Activated T-cell treated with anti-CD3 and anti-CD28 coated beads, Interleukin-2, amount 50 U/mL, for 4 hours (primary cell): Measurements from ENCODE around the gene GJA10. TPM values are rescaled to one million over a fixed set of nuclear protein-coding genes. Genes with fewer than 3 reads are reported as not detected.
"Not testable (repeated sequence)": the region's sequence is repeated elsewhere in the genome, so short reads cannot be mapped to it uniquely, and the experiment has no call there.

ENCODE experiments used
- ATAC-seq, 2 donors: fragments of 200-7000 bp; cut with Tn5 transposase; one replicate each; pipeline ENCODE4 v1.10.0; 2021
- DNase-seq: peaks from one replicate; pipeline ENCODE4 v3.0.0-alpha.2; 2020
- H3K27me3 Mint-ChIP-seq: one replicate; pipeline ENCODE4 v1.8.0; 2021; ENCODE audit warnings: low read depth, mixed read lengths
- H3K36me3 Mint-ChIP-seq: one replicate; pipeline ENCODE4 v1.8.0; 2022; ENCODE audit warnings: mixed read lengths; ENCODE audit not compliant: insufficient read depth
- H3K4me1 Mint-ChIP-seq: one replicate; pipeline ENCODE4 v1.8.0; 2021; ENCODE audit warnings: low read depth, mixed read lengths
- H3K4me3 Mint-ChIP-seq: one replicate; pipeline ENCODE4 v1.8.0; 2021; ENCODE audit warnings: mild to moderate bottlenecking, moderate library complexity, mixed read lengths
- H3K9me3 Mint-ChIP-seq: one replicate; pipeline ENCODE4 v1.8.0; 2021; ENCODE audit warnings: mixed read lengths
- total RNA-seq, 3 donors: library from RNA; stranded (reverse); gene quantifications; one replicate each; pipeline ENCODE4 v1.2.1, GENCODE V29; 2021

Gene GJA10
- total RNA-seq, 3 donors from 2014 or later = not detected

DNA sequence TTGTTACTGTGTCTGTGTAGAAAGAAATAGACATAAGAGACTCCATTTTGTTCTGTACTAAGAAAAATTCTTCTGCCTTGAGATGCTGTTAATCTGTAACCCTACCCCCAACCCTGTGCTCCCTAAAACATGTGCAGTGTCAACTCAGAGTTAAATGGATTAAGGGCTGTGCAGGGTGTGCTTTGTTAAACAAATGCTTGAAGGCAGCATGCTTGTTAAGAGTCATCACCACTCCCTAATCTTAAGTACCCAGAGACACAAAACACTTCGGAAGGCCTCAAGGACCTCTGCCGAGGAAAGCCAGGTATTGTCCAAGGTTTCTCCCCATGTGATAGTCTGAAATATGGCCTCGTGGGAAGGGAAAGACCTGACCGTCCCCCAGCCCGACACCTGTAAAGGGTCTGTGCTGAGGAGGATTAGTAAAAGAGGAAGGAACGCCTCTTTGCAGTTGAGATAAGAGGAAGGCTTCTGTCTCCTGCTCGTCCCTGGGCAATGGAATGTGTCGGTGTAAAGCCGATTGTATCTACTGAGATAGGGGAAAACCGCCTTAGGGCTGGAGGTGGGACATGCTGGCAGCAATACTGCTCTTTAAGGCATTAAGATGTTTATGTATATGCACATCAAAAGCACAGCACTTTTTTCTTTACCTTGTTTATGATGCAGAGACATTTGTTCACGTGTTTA is 3.3 kb upstream of the GJA10 start:
- H3K9me3 Mint-ChIP-seq, ATAC-seq, H3K4me3 Mint-ChIP-seq, H3K36me3 Mint-ChIP-seq, DNase-seq, H3K4me1 Mint-ChIP-seq: not testable (repeated sequence)
- peaks cover 38% of the 10 kb centered on the region for H3K27me3 Mint-ChIP-seq

DNA sequence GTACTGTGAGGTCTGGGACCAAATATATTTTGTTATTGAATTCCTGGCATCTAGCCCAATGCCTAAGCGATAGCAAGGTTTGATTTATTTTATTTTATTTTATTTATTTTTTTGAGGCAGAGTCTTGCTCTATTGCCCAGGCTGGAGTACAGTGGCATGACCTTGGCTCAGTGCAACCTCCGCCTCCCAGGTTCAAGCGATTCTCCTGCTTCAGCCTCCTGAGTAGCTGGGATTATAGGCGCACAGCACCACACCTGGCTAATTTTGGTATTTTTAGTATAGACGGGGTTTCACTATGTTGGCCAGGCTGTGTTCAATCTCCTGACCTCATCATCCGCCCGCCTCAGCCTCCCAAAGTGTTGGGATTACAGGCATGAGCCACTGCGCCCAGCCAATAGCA is 1.7 kb upstream of the GJA10 start:
- not testable (repeated sequence) for H3K36me3 Mint-ChIP-seq, DNase-seq, ATAC-seq, H3K9me3 Mint-ChIP-seq, H3K4me3 Mint-ChIP-seq, H3K4me1 Mint-ChIP-seq
- H3K27me3 Mint-ChIP-seq = peaks cover 43% of the 10 kb centered on the region

- Mint-ChIP-seq H3K9me3 (no peaks in the 10 kb centered on the region), H3K36me3 (no peaks in the 10 kb centered on the region), H3K27me3 (peaks cover 42% of the 10 kb centered on the region), H3K4me3 (no peak overlapping the region), H3K4me1 (no peaks in the 10 kb centered on the region)
- DNase-seq = no peak
- no peak for ATAC-seq
Observed at GRCh38 chr6:89895276-89895874, 1.1 kb downstream of the GJA10 start.

DNA sequence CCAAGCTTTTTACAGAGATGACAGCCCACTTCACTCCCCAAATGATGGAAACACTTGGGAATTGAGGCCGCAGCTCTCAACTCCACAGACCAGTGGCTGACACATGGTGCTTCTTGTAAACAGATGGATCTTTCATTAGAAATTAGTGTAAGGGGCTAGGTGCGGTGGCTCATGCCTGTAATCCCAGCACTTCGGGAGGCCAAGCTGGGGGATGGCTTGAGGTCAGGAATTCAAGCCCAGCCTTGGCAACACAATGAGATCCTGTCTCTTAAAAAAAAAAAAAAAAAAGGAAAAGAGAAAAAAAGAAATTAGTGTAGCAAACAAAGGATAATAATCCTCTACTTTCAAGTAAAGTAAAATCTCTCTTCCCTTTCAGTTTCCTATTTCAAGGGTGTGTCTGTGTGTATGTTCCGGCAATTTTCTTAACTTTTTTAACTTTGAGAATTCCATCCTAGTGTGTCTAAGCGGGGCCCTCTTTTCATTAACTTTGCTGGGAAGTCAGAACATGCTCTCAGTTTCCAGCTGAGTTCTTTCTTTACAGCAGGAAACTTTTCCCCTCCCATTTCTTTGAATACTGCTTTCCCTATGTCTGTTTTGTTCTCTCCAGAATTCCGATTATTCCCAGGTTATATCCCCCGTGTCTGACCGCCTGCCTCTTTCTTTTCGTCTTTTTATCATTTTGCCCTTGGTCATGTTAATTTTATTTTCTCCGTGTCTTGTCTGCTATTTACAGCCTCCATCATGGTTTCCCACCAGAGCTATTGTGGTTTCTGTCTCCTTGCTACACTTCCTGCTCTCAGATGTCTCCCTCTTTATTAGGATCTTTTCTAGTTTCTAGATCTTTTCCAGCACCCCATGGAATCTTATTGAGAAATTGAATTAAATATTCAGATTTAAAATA is 16.0 kb downstream of the GJA10 start:
- ATAC-seq, H3K4me3 Mint-ChIP-seq, H3K9me3 Mint-ChIP-seq, H3K4me1 Mint-ChIP-seq, H3K27me3 Mint-ChIP-seq, DNase-seq, H3K36me3 Mint-ChIP-seq: not testable (repeated sequence)

DNA sequence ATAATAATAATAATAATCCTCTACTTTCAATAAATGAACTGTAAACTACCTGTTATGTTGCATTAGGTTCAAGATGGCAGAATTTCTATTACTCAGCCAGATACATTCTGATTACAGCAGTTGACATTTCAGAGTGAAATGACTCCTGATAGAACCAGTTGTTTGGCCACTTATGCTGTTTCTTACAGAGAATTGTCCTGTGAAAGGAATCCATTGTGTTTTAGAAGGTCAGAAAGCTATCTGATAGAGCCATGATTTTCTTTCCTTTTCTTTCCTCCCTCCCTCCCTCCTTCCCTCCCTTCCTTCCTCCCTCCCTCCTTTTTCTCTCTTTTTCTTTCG is 16.6 kb downstream of the GJA10 start:
- ATAC-seq = no peak
- peaks cover 5% of the 10 kb centered on the region for H3K27me3 Mint-ChIP-seq
- H3K4me1 Mint-ChIP-seq = no peaks in the 10 kb centered on the region
- no peak for DNase-seq
- H3K9me3 Mint-ChIP-seq = peaks cover 13% of the 10 kb centered on the region
- no peaks in the 10 kb centered on the region for H3K36me3 Mint-ChIP-seq
- no peak overlapping the region for H3K4me3 Mint-ChIP-seq

- DNase-seq (no peak), ATAC-seq (no peak)
- Mint-ChIP-seq H3K4me1 (no peaks in the 10 kb centered on the region), H3K9me3 (peaks cover 21% of the 10 kb centered on the region), H3K4me3 (no peak overlapping the region), H3K27me3 (no peaks in the 10 kb centered on the region), H3K36me3 (peaks cover 3% of the 10 kb centered on the region)
Observed at GRCh38 chr6:89916136-89916920, 22.1 kb downstream of the GJA10 start.

DNA sequence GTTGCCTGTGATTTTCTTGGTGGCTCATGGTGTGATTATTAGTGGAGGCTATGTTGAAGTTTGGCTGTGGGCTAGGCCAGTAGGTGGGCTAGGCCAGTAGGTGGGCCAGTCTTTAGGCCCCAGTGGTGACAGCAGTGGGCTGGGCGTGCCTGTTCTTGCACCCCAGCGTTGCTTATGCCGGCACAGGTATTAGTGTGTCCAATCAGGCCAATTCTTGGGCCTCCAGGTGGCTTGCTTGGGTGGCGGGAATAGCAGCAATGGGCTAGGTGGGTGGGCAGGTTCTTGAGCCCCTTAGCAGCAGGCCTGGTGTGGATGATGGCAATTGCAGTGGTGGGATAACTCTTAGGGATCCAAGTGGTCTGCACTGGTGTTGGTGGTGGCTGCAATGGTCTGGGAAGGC is 22.9 kb downstream of the GJA10 start:
- Mint-ChIP-seq H3K27me3 (no peaks in the 10 kb centered on the region), H3K4me1 (no peaks in the 10 kb centered on the region), H3K9me3 (peaks cover 21% of the 10 kb centered on the region), H3K36me3 (peaks cover 3% of the 10 kb centered on the region), H3K4me3 (no peak overlapping the region)
- ATAC-seq (no peak), DNase-seq (no peak)

GRCh38 chr6:89917801-89918366 is 23.6 kb downstream of the GJA10 start:
- H3K27me3 Mint-ChIP-seq = peaks cover 2% of the 10 kb centered on the region

DNA sequence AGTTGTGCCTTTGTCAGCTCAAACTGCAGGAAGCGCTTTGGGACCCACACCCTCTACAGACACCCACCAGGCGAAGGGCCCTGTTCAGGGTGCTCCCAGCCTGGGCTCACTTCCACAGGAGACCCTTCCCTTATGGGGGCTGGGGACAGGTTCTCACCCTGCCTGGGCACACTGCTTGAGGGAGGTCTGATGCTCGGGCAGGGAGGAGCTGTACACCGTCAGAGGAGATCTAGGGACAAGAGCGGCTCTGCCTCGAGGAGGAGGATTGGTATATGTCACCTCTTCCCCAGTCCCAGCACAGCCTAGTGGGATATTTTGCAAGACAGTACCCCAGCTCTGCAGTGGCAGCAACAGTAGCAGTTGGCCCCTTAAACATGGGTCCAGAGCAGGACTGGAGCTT is 26.9 kb downstream of the GJA10 start:
- ATAC-seq (no peak), DNase-seq (no peak)
- peaks cover 7% of the 10 kb centered on the region for H3K4me1 Mint-ChIP-seq
- H3K36me3 Mint-ChIP-seq = peaks cover 1% of the 10 kb centered on the region
- H3K27me3 Mint-ChIP-seq = peaks cover 2% of the 10 kb centered on the region
- peaks cover 12% of the 10 kb centered on the region for H3K9me3 Mint-ChIP-seq
- H3K4me3 Mint-ChIP-seq = no peak overlapping the region

More at GRCh38 chr6:89917801-89918366, 23.6 kb downstream of the GJA10 start:
- Mint-ChIP-seq H3K36me3 (peaks cover 3% of the 10 kb centered on the region), H3K4me3 (no peak overlapping the region), H3K9me3 (peaks cover 21% of the 10 kb centered on the region), H3K4me1 (no peaks in the 10 kb centered on the region)
- no peak for ATAC-seq
- no peak for DNase-seq

DNA sequence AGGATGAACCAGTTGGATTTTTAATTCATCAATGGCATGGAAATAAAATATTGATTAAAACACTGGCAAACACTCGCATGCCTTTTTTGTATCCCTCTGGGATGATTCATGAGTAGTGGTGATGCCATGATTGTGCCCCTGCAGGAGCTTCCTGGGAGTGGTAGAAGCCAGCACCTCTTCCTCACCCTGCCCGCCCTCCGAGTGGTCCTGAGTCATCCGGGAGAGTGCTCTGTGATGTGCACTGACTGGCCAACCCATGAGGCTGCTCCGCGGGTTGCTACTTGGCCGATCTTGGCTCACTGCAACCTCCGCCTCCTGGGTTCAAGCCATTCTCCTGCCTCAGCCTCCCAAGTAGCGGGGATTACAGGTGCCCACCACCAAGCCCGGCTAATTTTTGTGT is 27.4 kb downstream of the GJA10 start:
- H3K9me3 Mint-ChIP-seq = peaks cover 7% of the 10 kb centered on the region
- H3K4me1 Mint-ChIP-seq = peaks cover 11% of the 10 kb centered on the region
- H3K27me3 Mint-ChIP-seq = peaks cover 2% of the 10 kb centered on the region
- ATAC-seq = peak in 1 of 2 donors; percentile 14
- H3K4me3 Mint-ChIP-seq = no peak overlapping the region
- H3K36me3 Mint-ChIP-seq = no peaks in the 10 kb centered on the region
- no peak for DNase-seq

DNA sequence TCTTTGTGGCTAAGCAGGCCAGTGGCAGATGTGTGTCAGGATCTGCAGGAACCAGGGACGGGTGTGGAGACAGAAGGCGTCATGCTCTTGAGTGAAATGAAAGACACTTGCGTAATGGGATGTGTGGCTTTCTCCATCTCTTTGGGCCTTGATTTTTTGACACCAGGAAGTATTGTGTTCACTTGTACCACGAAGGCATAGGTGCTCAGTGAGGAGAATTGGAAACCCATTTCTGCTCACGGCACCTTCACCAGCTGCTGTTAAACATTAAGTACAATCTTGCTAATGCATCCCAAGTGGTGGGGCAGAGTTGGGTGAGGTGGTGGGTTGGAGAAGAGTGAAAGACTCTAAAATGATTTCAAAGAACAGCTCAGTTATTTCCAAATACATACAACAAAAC is 30.0 kb downstream of the GJA10 start:
- Mint-ChIP-seq H3K9me3 (no peaks in the 10 kb centered on the region), H3K36me3 (peaks cover 21% of the 10 kb centered on the region), H3K4me1 (peaks cover 35% of the 10 kb centered on the region), H3K27me3 (peaks cover 2% of the 10 kb centered on the region), H3K4me3 (no peak overlapping the region)
- no peak for DNase-seq
- no peak for ATAC-seq

DNA sequence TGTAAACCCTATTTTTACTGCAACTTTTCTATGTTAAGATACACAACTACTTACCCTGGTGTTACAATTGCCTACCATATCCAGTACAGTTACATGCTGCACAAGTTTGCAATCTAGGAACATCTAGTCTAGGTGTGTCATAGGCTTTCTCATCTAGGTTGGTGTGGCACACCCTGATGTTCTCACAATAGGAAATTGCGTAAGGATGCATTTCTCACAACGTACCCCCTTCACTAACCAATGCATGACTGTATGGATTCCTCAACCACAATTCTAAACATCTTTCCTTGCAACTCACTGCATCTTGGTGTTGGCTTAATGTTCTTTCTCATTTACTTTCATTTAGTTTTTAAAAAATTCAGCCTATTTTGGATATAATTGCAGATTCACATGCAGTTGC is 31.6 kb downstream of the GJA10 start:
- H3K27me3 Mint-ChIP-seq = peaks cover 2% of the 10 kb centered on the region
- peaks cover 42% of the 10 kb centered on the region for H3K4me1 Mint-ChIP-seq

GRCh38 chr6:89927264-89927663 is 33.0 kb downstream of the GJA10 start:
- ATAC-seq (no peak), DNase-seq (no peak)
- no peak overlapping the region for H3K4me3 Mint-ChIP-seq
- H3K27me3 Mint-ChIP-seq = peaks cover 2% of the 10 kb centered on the region
- H3K9me3 Mint-ChIP-seq = no peaks in the 10 kb centered on the region
- peaks cover 42% of the 10 kb centered on the region for H3K4me1 Mint-ChIP-seq
- peaks cover 40% of the 10 kb centered on the region for H3K36me3 Mint-ChIP-seq

More for the DNA sequence above, 31.6 kb downstream of the GJA10 start:
- Mint-ChIP-seq H3K9me3 (no peaks in the 10 kb centered on the region), H3K36me3 (peaks cover 32% of the 10 kb centered on the region), H3K4me3 (no peak overlapping the region)
- ATAC-seq (peak; percentile 44 to 60), DNase-seq (no peak)
